ENCODE results near the gene PLAAT3. TPM values are rescaled to one million over a fixed set of nuclear protein-coding genes. Genes with fewer than 3 reads are reported as not detected.
"Not testable (repeated sequence)": the region's sequence is repeated elsewhere in the genome, so short reads cannot be mapped to it uniquely, and the experiment has no call there.

Gene PLAAT3
- total and polyA plus RNA-seq, 5 donors = 110 to 158 (median 136) TPM

GRCh38 chr11:63609536-63609935 is 4.7 kb downstream of the PLAAT3 start:
- ATAC-seq = peak; percentile 31 to 59
- Histone ChIP-seq H3K4me3 (ENCODE audit: low read length) (no peak overlapping the region), H3K27ac (ENCODE audit: low read length) (peak overlapping the region; percentile 85), H3K9me3 (ENCODE audit: control insufficient read depth, low read length) (no peaks in the 10 kb centered on the region), H3K4me1 (ENCODE audit: control insufficient read depth, insufficient read depth, low read length) (peaks cover 8% of the 10 kb centered on the region), H3K27me3 (ENCODE audit: control insufficient read depth, insufficient read depth) (no peaks in the 10 kb centered on the region)
- DNase-seq = peak in 2 of 3 donors; percentile 45 to 75
- WGBS = 63% methylated on average over 4 of the region's 4 CpGs
- intact Hi-C loops (cut with DNase I) = no loop called here

GRCh38 chr11:63608353-63609345 is 5.6 kb downstream of the PLAAT3 start:
- DNase-seq (no peak), ATAC-seq (no peak)
- peak overlapping the region; percentile 71 for H3K27ac ChIP-seq (ENCODE audit: low read length)
- peaks cover 8% of the 10 kb centered on the region for H3K4me1 ChIP-seq (ENCODE audit: control insufficient read depth, insufficient read depth, low read length)
- no peaks in the 10 kb centered on the region for H3K27me3 ChIP-seq (ENCODE audit: control insufficient read depth, insufficient read depth)
- H3K9me3 ChIP-seq (ENCODE audit: control insufficient read depth, low read length) = no peaks in the 10 kb centered on the region
- no peak overlapping the region for H3K4me3 ChIP-seq (ENCODE audit: low read length)
- intact Hi-C loops (cut with DNase I) = no loop called here
- 71% methylated on average over 11 of the region's 11 CpGs for WGBS

DNA sequence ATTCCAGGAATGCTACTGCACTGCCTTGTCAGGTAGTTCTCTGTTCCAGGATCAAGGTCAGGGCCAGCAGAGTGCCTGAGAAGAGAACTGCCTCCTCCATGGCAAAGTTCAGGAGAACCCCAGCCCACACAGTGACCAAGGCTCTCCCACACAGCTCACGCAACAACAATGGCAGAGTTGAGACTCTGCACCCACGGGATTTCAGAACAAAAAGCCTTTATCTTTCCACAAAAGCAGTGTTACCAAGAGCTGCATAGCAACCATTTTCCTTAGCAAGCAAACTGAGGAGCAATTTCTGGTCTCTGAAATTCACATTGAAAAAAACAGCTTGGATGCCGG is 11.1 kb downstream of the PLAAT3 start:
- DNase-seq (no peak), ATAC-seq (peak; percentile 45 to 67)
- intact Hi-C loops (cut with DNase I) = no loop called here
- Histone ChIP-seq H3K27ac (ENCODE audit: low read length) (peak overlapping the region; percentile 48), H3K4me1 (ENCODE audit: control insufficient read depth, insufficient read depth, low read length) (peaks cover 3% of the 10 kb centered on the region), H3K9me3 (ENCODE audit: control insufficient read depth, low read length) (no peaks in the 10 kb centered on the region), H3K4me3 (ENCODE audit: low read length) (no peak overlapping the region), H3K27me3 (ENCODE audit: control insufficient read depth, insufficient read depth) (no peaks in the 10 kb centered on the region)
- 47% methylated on average over 3 of the region's 3 CpGs for WGBS

DNA sequence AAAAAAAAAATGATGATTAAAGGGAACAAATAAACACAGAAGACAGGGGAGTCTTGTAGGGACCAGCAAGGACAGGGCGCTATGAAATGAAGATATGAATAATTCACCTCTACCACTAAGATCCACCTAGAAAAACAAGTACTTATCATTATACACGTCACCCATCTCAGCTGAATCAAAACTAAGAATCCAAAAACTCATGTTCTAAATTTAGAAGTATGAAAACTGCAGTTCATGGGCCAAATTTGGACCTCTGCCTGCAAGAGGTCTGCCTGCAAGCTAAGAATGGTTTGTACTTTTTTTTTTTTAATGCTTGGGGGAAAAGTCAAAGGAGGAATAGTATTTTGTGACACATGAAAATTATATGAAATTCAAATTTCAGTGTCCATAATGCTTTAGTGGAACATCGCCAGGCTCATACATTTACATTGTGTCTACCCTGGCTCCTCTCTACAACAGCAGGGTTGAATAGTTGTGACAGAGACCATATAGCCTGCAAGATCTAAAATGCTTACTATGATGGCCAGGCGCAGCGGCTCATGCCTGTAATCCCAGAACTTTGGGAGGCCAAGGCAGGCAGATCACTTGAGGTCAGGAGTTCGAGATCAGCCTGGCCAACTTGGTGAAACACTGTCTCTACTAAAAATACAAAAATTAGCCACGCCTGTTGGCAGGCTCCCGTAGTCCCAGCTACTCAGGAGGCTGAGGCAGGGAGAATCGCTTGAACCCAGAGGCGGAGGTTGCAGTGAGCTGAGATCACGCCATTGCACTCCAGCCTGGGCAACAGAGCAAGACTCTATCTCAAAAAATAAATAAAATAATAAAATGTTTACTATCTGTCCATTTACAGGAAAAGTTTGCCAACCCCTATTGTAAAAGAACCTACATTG is 11.7 kb downstream of the PLAAT3 start:
- intact Hi-C loops (cut with DNase I); H3K9me3 ChIP-seq (ENCODE audit: control insufficient read depth, low read length); H3K4me3 ChIP-seq (ENCODE audit: low read length); H3K27me3 ChIP-seq (ENCODE audit: control insufficient read depth, insufficient read depth); DNase-seq; ATAC-seq; H3K4me1 ChIP-seq (ENCODE audit: control insufficient read depth, insufficient read depth, low read length): not testable (repeated sequence)
- WGBS = 71% methylated on average over 11 of the region's 11 CpGs
- H3K27ac ChIP-seq (ENCODE audit: low read length) = peak overlapping the region; percentile 75

GRCh38 chr11:63599211-63600122 is 14.8 kb downstream of the PLAAT3 start:
- H3K4me3 ChIP-seq (ENCODE audit: low read length) = no peak overlapping the region
- intact Hi-C loops (cut with DNase I) = no loop called here
- no peak for DNase-seq
- peak in 1 of 2 donors; percentile 27 for ATAC-seq
- no peaks in the 10 kb centered on the region for H3K27me3 ChIP-seq (ENCODE audit: control insufficient read depth, insufficient read depth)
- H3K9me3 ChIP-seq (ENCODE audit: control insufficient read depth, low read length) = no peaks in the 10 kb centered on the region
- 85% methylated on average over 7 of the region's 7 CpGs for WGBS
- no peak overlapping the region for H3K27ac ChIP-seq (ENCODE audit: low read length)
- peaks cover 3% of the 10 kb centered on the region for H3K4me1 ChIP-seq (ENCODE audit: control insufficient read depth, insufficient read depth, low read length)

DNA sequence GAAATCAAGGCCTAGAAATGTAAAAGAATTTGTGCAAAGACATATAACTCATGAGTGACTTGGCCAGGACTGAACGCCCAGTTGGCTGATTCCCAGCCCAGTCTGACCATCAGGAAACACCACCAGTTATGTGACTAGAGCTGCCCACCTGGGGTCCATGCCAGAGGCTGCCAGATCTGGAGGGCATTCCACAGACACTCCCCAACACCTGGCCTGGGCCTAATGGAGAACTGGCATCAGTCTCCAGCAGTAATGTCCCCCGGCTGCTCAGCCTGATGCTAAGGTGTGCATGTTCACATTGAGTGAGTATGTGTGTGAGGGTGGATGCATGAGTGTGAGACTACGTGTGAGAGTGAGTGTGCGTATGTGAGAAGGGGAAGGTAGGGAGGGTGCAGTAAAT is 15.7 kb downstream of the PLAAT3 start:
- ATAC-seq (no peak), DNase-seq (no peak)
- Histone ChIP-seq H3K27ac (ENCODE audit: low read length) (no peak overlapping the region), H3K27me3 (ENCODE audit: control insufficient read depth, insufficient read depth) (no peaks in the 10 kb centered on the region), H3K4me3 (ENCODE audit: low read length) (no peak overlapping the region), H3K4me1 (ENCODE audit: control insufficient read depth, insufficient read depth, low read length) (peaks cover 3% of the 10 kb centered on the region), H3K9me3 (ENCODE audit: control insufficient read depth, low read length) (no peaks in the 10 kb centered on the region)
- intact Hi-C loops (cut with DNase I) = no loop called here
- WGBS = 89% methylated on average over 4 of the region's 4 CpGs

DNA sequence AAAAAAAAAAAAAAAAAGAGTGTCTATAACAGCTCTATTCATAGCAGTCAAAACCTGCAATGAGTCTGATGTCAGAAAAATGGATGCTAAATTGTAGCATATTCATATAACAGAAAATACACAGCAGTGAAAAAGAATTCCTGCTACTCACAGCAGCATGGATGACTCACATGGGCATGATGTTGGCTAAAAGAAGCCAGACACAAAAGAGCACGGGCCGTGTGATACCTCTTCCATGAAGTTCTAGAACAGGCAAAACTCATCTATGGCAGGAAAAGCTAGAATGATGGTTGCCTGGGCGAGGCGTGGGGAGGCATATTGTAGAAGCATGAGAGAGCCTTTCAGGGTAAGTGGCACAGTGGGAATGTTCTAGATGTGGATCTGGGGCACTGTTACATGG is 18.9 kb downstream of the PLAAT3 start:
- H3K27ac ChIP-seq (ENCODE audit: low read length) = no peak overlapping the region
- WGBS = 87% methylated on average over 4 of the region's 4 CpGs
- no peak for ATAC-seq
- no peaks in the 10 kb centered on the region for H3K4me1 ChIP-seq (ENCODE audit: control insufficient read depth, insufficient read depth, low read length)
- H3K4me3 ChIP-seq (ENCODE audit: low read length) = no peak overlapping the region
- no peaks in the 10 kb centered on the region for H3K27me3 ChIP-seq (ENCODE audit: control insufficient read depth, insufficient read depth)
- no peaks in the 10 kb centered on the region for H3K9me3 ChIP-seq (ENCODE audit: control insufficient read depth, low read length)
- intact Hi-C loops (cut with DNase I) = no loop called here
- no peak for DNase-seq

GRCh38 chr11:63592975-63593395 is 21.2 kb downstream of the PLAAT3 start:
- ATAC-seq (no peak), DNase-seq (no peak)
- no peaks in the 10 kb centered on the region for H3K27me3 ChIP-seq (ENCODE audit: control insufficient read depth, insufficient read depth)
- WGBS = 78% methylated on average over 4 of the region's 4 CpGs
- intact Hi-C loops (cut with DNase I) = no loop called here
- no peaks in the 10 kb centered on the region for H3K4me1 ChIP-seq (ENCODE audit: control insufficient read depth, insufficient read depth, low read length)
- no peaks in the 10 kb centered on the region for H3K9me3 ChIP-seq (ENCODE audit: control insufficient read depth, low read length)
- no peak overlapping the region for H3K4me3 ChIP-seq (ENCODE audit: low read length)
- H3K27ac ChIP-seq (ENCODE audit: low read length) = no peak overlapping the region

GRCh38 chr11:63590024-63590788 is 24.0 kb downstream of the PLAAT3 start:
- WGBS = 90% methylated on average over 18 of the region's 18 CpGs
- no peaks in the 10 kb centered on the region for H3K27me3 ChIP-seq (ENCODE audit: control insufficient read depth, insufficient read depth)

DNA sequence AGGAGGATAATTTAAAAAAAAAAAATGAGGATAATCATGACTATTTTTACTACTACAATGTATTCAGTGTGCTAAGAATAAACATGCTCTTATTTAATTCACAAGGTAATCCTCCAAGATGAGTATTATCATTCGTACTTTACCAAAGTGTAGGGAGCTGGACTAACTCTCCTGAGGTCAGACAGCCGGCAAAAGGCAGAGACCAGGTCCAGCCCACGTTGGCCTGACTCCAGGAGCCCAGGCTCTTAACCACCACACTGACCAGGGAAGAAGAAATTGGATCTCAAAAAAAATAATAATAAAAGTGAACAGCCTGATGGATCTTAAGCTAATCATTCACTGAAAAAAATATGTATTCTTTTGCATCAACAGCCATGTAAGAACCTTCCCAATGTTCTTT is 25.2 kb downstream of the PLAAT3 start:
- ATAC-seq (no peak), DNase-seq (no peak)
- Histone ChIP-seq H3K27me3 (ENCODE audit: control insufficient read depth, insufficient read depth) (no peaks in the 10 kb centered on the region), H3K27ac (ENCODE audit: low read length) (no peak overlapping the region), H3K4me1 (ENCODE audit: control insufficient read depth, insufficient read depth, low read length) (no peaks in the 10 kb centered on the region), H3K9me3 (ENCODE audit: control insufficient read depth, low read length) (no peaks in the 10 kb centered on the region), H3K4me3 (ENCODE audit: low read length) (no peak overlapping the region)
- intact Hi-C loops (cut with DNase I) = no loop called here
- WGBS = 36% methylated on average over 3 of the region's 3 CpGs

More at GRCh38 chr11:63590024-63590788, 24.0 kb downstream of the PLAAT3 start:
- H3K4me1 ChIP-seq (ENCODE audit: control insufficient read depth, insufficient read depth, low read length) = no peaks in the 10 kb centered on the region
- H3K9me3 ChIP-seq (ENCODE audit: control insufficient read depth, low read length) = no peaks in the 10 kb centered on the region
- ATAC-seq (no peak), DNase-seq (no peak)
- H3K4me3 ChIP-seq (ENCODE audit: low read length) = no peak overlapping the region
- intact Hi-C loops (cut with DNase I) = no loop called here
- H3K27ac ChIP-seq (ENCODE audit: low read length) = no peak overlapping the region
